Prostate gland (tissue), 2 donors: Measurements from ENCODE around the gene GFRA4.

Experiments
- CTCF ChIP-seq, 4 experiments: fragments of 200-600 bp in 2 of 4; fragments of 450-650 bp in 2 of 4; sonication (generic) in 2 of 4; IDR thresholded peaks; 1 replicate in 3 of 4; 2 replicates in 1 of 4; pipeline ENCODE4 v1.5.1; 2016 to 2019; ENCODE audit warnings: antibody characterized with exemption in 4 of 4, mild to moderate bottlenecking in 2 of 4, moderate library complexity in 2 of 4
- POLR2A ChIP-seq: fragments of 450-650 bp; IDR thresholded peaks from one replicate; pipeline ENCODE4 v1.6.1; 2016; ENCODE audit warnings: antibody characterized with exemption, mild to moderate bottlenecking

DNA sequence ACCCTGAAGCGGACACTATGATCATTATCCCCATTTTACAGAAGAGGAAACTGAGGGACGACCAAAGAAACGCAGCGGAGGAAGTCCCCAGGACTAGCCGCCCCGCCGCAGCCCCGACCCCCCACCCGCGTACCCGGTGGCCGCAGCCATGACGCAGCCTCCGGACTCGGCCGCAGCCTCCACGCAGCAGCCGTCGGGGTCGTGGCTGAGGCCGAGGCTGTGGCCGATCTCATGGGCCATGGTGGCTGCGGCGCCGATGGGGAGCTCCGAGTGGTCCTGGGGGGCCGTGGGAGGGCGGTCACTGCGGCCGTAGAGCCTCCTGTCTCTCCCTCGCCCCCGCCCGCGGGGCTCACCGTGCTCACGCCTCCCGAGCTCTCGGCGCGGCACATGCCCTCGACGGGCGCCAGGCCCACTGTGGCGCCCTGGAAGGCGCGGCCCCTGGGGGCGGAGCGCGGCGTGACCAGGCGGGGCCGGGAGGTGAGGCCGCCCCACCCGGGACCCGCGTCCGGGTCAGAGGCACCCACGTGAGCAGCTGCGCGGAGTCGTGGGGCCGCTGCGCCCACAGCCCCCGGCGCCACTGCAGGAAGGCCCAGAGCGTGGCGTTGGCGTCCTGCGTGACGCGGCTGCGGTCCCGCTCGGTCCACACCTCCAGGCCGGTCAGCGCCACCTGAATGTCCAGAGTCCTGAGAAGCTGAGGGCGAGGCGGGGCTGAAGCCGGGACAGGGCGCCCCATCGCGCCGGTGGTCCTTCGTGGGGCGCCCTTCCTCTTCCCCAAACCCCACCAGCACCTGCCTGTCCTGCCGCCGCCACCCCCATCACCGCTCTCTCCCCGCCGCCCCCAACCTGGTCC lies 10.2 kb upstream of the GFRA4 start:
- TF ChIP-seq CTCF (IDR thresholded peaks at IDR 0.05) (no peak), POLR2A (no peak)
